Lung (tissue), 12 donors: ENCODE data around the gene XRCC4. TPM values are rescaled to one million over a fixed set of nuclear protein-coding genes. Genes with fewer than 3 reads are reported as not detected.
"Not testable (repeated sequence)": the region's sequence is repeated elsewhere in the genome, so short reads cannot be mapped to it uniquely, and the experiment has no call there.

ENCODE experiments used
- ATAC-seq: fragments of 200-7000 bp; cut with Tn5 transposase; one replicate; pipeline ENCODE4 v1.9.1; 2020; ENCODE audit warnings: moderate number of reproducible peaks; ENCODE audit not compliant: insufficient read depth, low FRiP score
- DNase-seq, 3 donors: peaks; one replicate each; pipeline ENCODE4 v3.0.0-alpha.2; 2013 to 2017
- H3K27ac ChIP-seq, 2 donors: one replicate each; pipeline ENCODE4 v1.5.1; 2013; ENCODE audit warnings: mild to moderate bottlenecking in 2 of 2, moderate library complexity in 2 of 2, control low read depth in 1 of 2, inconsistent platforms in 1 of 2, low read depth in 1 of 2, low read length in 1 of 2
- H3K27me3 ChIP-seq, 3 donors: one replicate each; pipeline ENCODE4 v1.5.1; 2013; ENCODE audit warnings: low read length in 2 of 3; ENCODE audit not compliant: control insufficient read depth in 3 of 3, insufficient read depth in 3 of 3
- H3K36me3 ChIP-seq, 4 donors: one replicate each; pipeline ENCODE4 v1.5.1; 2013; ENCODE audit warnings: low read length in 4 of 4, mild to moderate bottlenecking in 1 of 4, moderate library complexity in 1 of 4; ENCODE audit not compliant: control insufficient read depth in 4 of 4, insufficient read depth in 4 of 4
- H3K4me1 ChIP-seq, 5 donors: one replicate each; pipeline ENCODE4 v1.5.1; 2013; ENCODE audit warnings: low read length in 5 of 5, mild to moderate bottlenecking in 2 of 5, moderate library complexity in 1 of 5; ENCODE audit not compliant: control insufficient read depth in 5 of 5, insufficient read depth in 5 of 5
- H3K4me3 ChIP-seq: one replicate; pipeline ENCODE4 v1.5.1; 2013; ENCODE audit warnings: mild to moderate bottlenecking, control low read depth, moderate library complexity
- H3K9ac ChIP-seq, 2 donors: one replicate each; pipeline ENCODE4 v1.5.1; 2013; ENCODE audit warnings: low read length in 2 of 2, control low read depth in 1 of 2; ENCODE audit not compliant: insufficient read depth in 1 of 2
- H3K9me3 ChIP-seq, 4 donors: one replicate each; pipeline ENCODE4 v1.5.1; 2013; ENCODE audit warnings: low read length in 3 of 4, mild to moderate bottlenecking in 1 of 4, moderate library complexity in 1 of 4; ENCODE audit not compliant: control insufficient read depth in 4 of 4, insufficient read depth in 3 of 4
- WGBS, 2 donors: extraction: QIAGEN DNeasy Blood & Tissue Kit; methylation state at CpG; one replicate each; pipeline ENCODE4 v1.1.7; 2013; 5-methylcytosine and 5-hydroxymethylcytosine counted together
- polyA plus RNA-seq, 2 donors: library from polyadenylated mRNA; stranded (reverse); fragments of 200-250 nt; gene quantifications; one replicate each; pipeline ENCODE4 v1.2.1, GENCODE V29; 2013
- total RNA-seq, 2 donors: library from RNA; depleted of rRNA in 1 of 2; stranded (reverse); fragments of >200 nt in 1 of 2; gene quantifications; one replicate each; pipeline ENCODE4 v1.2.1, GENCODE V29; 2014 to 2021
- TF ChIP-seq, protein P1 (sequence below): IDR thresholded peaks from 2 replicates; pipeline ENCODE4 v1.5.1; 2012; ENCODE audit warnings: mild to moderate bottlenecking; ENCODE audit errors: control extremely low read depth, extremely low read depth
- donor health status: control.
- donor health status: control.
- donor health status: Bipolar disorder and iron deficiency.
- donor health status: healthy.
- donor health status: DM: yes; HTN: yes; CAD: no.

Gene XRCC4
- total and polyA plus RNA-seq, 4 donors, result 3.8 to 10.7 (median 8.4) TPM

DNA sequence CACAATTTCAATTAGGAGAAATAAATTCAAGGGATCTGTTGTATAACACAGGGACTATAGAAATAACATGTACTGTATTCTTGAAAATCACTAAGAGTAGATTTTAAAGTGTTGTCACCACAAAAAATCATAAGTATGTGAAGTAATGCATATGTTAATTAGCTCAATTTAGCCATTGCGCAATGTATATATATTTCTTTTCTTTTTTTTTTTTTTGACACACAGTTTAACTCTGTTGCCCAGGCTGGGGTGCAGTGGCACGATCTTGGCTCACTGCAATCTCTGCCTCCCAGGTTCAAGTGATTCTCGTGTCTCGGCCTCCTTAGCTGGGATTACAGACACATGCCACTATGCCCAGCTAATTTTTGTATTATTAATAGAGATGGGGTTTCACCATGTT lies 70.2 kb downstream of the XRCC4 start:
- TF ChIP-seq, protein P1, sequence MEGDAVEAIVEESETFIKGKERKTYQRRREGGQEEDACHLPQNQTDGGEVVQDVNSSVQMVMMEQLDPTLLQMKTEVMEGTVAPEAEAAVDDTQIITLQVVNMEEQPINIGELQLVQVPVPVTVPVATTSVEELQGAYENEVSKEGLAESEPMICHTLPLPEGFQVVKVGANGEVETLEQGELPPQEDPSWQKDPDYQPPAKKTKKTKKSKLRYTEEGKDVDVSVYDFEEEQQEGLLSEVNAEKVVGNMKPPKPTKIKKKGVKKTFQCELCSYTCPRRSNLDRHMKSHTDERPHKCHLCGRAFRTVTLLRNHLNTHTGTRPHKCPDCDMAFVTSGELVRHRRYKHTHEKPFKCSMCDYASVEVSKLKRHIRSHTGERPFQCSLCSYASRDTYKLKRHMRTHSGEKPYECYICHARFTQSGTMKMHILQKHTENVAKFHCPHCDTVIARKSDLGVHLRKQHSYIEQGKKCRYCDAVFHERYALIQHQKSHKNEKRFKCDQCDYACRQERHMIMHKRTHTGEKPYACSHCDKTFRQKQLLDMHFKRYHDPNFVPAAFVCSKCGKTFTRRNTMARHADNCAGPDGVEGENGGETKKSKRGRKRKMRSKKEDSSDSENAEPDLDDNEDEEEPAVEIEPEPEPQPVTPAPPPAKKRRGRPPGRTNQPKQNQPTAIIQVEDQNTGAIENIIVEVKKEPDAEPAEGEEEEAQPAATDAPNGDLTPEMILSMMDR, result no peak
- Histone ChIP-seq H3K9ac (no peak overlapping the region), H3K27me3 (no peaks in the 10 kb centered on the region), H3K9me3 (no peaks in the 10 kb centered on the region), H3K4me3 (no peak overlapping the region), H3K27ac (no peak overlapping the region), H3K36me3 (no peaks in the 10 kb centered on the region), H3K4me1 (peaks cover 0 to 12% (median 0%) of the 10 kb centered on the region in 5 donors)
- ATAC-seq, result no peak
- DNase-seq, result no peak
- WGBS, 2 donors, result 95 to 100% methylated on average over 4 of the region's 4 CpGs

DNA sequence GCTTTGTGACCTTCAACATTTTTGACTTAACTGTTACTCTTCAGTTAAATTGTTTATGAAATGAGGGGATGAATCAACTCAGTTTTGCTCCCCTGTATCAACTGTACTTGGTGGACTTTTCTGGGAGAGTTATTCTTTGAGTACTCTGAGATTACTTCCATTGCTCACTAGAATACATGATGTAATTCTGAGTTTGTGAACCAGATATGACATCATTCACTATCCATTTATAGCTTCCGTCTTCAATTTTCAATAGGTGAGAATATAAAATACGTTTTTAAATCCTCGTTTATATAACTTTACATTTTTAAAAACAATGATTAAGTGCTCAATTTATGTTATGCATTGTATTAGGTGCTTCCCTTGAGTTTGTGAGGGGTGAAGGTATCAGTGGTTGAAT lies 71.0 kb downstream of the XRCC4 start:
- Histone ChIP-seq H3K27me3 (no peaks in the 10 kb centered on the region), H3K9me3 (no peaks in the 10 kb centered on the region), H3K36me3 (no peaks in the 10 kb centered on the region), H3K27ac (no peak overlapping the region), H3K4me3 (no peak overlapping the region), H3K4me1 (peaks cover 0 to 12% (median 0%) of the 10 kb centered on the region in 5 donors), H3K9ac (no peak overlapping the region)
- DNase-seq, result no peak
- TF ChIP-seq, protein P1, result no peak
- 96 to 97% methylated on average over 3 of the region's 3 CpGs for WGBS, 2 donors
- ATAC-seq, result no peak

DNA sequence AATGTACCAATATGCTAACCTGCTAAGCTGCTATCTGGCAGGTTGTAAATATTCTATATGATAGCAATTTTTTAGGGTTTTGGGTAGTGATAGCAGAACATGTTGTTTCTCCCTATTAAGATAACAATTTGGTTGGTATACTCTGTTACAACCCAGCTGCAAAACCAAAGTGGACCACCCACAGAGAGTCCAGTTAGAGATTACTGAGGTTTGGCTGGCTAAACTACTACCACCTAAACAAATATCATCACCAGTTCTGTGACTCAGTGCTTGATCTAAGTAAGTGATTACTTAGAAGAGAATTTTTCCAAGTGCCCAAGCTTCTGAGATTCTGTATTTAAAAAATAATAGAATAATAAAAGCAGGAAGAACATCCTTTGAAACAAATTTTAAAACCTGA lies 72.3 kb downstream of the XRCC4 start:
- DNase-seq, result no peak
- Histone ChIP-seq H3K27ac (no peak overlapping the region), H3K9me3 (no peaks in the 10 kb centered on the region), H3K36me3 (no peaks in the 10 kb centered on the region), H3K9ac (no peak overlapping the region), H3K27me3 (no peaks in the 10 kb centered on the region), H3K4me3 (no peak overlapping the region), H3K4me1 (peaks cover 0 to 12% (median 0%) of the 10 kb centered on the region in 5 donors)
- ATAC-seq, result no peak
- TF ChIP-seq, protein P1, result no peak

DNA sequence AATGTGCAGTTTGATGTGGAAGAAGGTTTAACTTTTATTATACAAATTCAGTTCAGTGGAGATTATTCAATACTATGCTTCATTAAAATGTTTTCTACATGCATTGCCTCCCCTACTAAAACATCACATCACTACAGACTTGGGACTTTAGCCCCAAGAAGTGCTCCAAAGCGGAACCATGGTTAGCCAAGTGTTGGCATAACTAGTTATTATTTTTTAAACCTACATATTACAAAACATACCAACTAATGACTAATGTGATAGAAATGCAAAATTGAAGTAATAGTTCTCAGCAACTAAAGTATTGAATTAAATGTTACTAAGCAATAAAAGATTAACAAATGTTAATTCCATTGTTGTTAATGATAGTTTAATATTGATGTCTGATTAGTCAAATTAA lies 74.5 kb downstream of the XRCC4 start:
- Histone ChIP-seq H3K27me3 (no peaks in the 10 kb centered on the region), H3K4me1 (no peaks in the 10 kb centered on the region), H3K4me3 (no peak overlapping the region), H3K27ac (no peak overlapping the region), H3K9ac (no peak overlapping the region), H3K9me3 (no peaks in the 10 kb centered on the region), H3K36me3 (no peaks in the 10 kb centered on the region)
- no peak for DNase-seq
- TF ChIP-seq, protein P1, result no peak
- ATAC-seq, result no peak
- 96 to 98% methylated on average over 1 of the region's 1 CpG for WGBS, 2 donors

DNA sequence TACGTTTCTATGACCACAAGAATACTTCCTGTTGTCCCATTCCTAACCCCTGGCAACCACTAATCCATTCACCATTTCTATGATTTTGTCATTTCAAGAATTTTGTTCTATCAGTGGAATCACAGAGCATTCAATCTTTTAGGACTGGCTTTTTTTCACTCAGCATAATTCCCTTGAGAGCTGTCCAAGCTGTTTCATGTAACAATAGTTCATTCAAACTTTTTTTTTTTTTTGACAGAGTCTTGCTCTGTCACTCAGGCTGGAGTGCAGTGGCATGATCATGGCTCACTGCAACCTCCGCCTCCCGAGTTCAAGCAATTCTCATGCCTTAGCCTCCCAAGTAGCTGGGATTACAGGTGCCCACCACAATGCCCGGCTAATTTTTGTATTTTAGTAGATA lies 75.6 kb downstream of the XRCC4 start:
- ATAC-seq, H3K9me3 ChIP-seq, H3K27me3 ChIP-seq, H3K9ac ChIP-seq, H3K4me1 ChIP-seq, H3K4me3 ChIP-seq, H3K36me3 ChIP-seq, H3K27ac ChIP-seq, DNase-seq: not testable (repeated sequence)
- WGBS, 2 donors, result 83 to 84% methylated on average over 4 of the region's 4 CpGs
